Frontal cortex (tissue), 4 donors: Measurements from ENCODE around the gene AGBL2. TPM values are rescaled to one million over a fixed set of nuclear protein-coding genes. Genes with fewer than 3 reads are reported as not detected.
"Not testable (repeated sequence)": the region's sequence is repeated elsewhere in the genome, so short reads cannot be mapped to it uniquely, and the experiment has no call there.

Experiments used
- DNase-seq, 2 donors: peaks; one replicate each; pipeline ENCODE4 v3.0.0; 2012; ENCODE audit warnings: low spot score in 2 of 2
- FAIRE-seq: peaks from 2 replicates; lab custom pipeline; 2012; peaks lifted over from hg19 to GRCh38; lab: Jason Lieb, UNC
- total RNA-seq: library from RNA; depleted of rRNA; stranded (reverse); fragments of >200 nt; gene quantifications from one replicate; pipeline ENCODE4 v1.2.3, GENCODE V29; 2014
- donor health status: control.
- donor health status: control.
- donor health status: control.

AGBL2 gene, protein sequence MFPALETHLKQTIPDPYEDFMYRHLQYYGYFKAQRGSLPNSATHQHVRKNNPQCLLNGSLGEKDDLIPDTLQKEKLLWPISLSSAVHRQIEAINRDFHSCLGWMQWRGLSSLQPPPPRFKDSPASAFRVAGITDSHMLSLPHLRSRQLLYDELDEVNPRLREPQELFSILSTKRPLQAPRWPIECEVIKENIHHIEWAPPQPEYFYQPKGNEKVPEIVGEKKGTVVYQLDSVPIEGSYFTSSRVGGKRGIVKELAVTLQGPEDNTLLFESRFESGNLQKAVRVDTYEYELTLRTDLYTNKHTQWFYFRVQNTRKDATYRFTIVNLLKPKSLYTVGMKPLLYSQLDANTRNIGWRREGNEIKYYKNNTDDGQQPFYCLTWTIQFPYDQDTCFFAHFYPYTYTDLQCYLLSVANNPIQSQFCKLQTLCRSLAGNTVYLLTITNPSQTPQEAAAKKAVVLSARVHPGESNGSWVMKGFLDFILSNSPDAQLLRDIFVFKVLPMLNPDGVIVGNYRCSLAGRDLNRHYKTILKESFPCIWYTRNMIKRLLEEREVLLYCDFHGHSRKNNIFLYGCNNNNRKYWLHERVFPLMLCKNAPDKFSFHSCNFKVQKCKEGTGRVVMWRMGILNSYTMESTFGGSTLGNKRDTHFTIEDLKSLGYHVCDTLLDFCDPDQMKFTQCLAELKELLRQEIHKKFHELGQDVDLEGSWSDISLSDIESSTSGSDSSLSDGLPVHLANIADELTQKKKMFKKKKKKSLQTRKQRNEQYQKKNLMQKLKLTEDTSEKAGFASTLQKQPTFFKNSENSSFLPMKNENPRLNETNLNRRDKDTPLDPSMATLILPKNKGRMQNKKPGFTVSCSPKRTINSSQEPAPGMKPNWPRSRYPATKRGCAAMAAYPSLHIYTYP
- 0.41 TPM for total RNA-seq

- DNase-seq (peak; percentile 24 to 61), FAIRE-seq (no peak)
Measured at GRCh38 chr11:47715082-47715669, at the start of gene AGBL2. Gene AGBL2 (minus strand): TSS chr11:47715369. CDS start chr11:47714650, 719 bp downstream.

DNA sequence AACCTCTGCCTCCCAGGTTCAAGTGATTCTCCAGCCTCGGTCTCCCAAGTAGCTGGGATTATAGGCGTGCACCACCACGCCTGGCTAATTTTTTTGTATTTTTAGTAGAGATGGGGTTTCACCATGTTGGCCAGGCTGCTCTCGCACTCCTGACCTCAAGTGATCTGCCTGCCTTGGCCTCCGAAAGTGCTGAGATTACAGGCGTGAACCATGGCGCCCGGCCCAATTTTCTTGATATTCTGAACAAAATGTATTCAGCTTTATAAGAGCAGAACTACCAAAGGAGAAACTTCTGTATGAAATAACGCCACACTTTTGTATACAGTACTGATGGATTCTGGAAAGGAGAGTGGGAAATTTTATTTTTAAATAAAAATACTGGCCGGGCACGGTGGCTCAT lies 44.1 kb upstream of the AGBL2 start:
- not testable (repeated sequence) for DNase-seq, FAIRE-seq

GRCh38 chr11:47756208-47756607 lies 41.0 kb upstream of the AGBL2 start:
- FAIRE-seq, result no peak

DNA sequence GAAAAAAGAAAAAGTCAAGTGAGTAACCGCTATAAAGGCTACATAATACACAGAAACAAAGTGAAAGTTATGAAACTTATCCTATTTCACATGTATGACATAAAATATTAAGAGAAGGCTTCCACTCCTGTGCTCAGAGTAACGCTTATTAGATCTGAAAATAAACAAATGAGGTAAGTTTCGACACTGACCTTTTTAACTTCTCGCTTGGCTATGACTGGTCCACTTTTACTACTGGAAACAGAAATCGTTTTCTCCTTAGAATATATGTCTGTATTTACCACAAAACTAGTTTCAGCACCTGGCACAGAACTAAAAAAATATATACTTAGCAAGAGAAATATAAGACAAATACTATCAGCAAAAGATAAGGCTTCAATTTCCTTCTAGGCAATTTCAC lies 35.6 kb upstream of the AGBL2 start:
- DNase-seq (no peak), FAIRE-seq (no peak)

More at GRCh38 chr11:47756208-47756607, 41.0 kb upstream of the AGBL2 start:
- no peak for DNase-seq

- not testable (repeated sequence) for DNase-seq, FAIRE-seq
Measured at GRCh38 chr11:47742494-47742893, 27.3 kb upstream of the AGBL2 start.

DNA sequence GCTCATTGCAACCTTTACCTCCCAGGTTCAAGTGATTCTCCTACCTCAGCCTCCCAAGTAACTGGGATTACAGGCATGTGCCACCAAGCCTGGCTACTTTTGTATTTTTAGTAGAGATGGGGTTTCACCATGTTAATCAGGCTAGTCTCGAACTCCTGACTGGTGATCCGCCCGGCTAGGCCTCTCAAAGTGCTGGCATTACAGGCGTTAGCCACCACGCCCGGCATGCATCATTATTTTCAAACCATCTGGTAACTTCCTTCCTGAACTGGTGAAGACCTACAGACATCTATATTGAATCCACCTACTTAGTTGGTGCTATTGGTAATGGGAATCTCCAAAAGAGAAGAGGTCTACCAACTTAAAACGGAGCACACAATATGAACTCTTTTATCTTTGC lies 22.6 kb upstream of the AGBL2 start:
- not testable (repeated sequence) for DNase-seq, FAIRE-seq

DNA sequence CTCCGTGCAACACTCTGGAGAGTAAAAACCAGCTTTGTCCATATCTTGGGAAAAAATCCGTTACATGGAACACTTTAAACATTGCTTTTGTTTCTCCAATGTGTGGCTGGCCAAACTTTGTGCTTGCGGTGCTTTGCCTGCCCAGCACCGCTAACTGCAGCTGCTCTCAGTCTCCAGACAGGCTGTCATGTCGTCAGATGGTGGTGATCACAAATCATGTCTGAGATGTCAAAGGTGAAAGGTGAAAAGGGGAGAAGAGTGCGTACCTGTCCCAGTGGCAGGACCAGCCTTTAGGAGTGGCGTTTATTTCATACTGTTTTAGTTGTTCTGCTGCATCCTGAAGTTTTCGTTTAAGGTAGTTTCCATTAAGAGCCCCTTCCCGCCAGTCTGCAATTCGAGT lies 17.1 kb upstream of the AGBL2 start:
- DNase-seq, result no peak
- no peak for FAIRE-seq

DNA sequence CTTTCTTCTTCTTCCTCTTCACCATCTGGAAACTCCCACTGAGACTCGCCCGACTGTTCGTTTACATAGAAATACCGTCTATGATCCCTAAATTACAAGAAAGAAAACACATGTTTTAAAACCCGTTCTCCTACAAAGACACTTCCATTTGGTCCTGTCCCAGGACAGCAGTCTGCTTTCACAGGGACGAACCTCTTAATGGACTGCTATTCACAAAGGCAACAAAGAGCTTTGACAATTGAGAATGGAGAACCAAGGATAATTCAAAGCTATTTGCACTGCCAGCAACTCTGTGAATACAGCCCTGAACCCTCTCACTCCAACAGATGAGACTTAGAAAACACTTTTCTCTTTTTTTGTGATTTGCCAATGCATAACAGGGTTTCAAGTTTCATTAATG lies 16.3 kb upstream of the AGBL2 start:
- FAIRE-seq (no peak), DNase-seq (no peak)

DNA sequence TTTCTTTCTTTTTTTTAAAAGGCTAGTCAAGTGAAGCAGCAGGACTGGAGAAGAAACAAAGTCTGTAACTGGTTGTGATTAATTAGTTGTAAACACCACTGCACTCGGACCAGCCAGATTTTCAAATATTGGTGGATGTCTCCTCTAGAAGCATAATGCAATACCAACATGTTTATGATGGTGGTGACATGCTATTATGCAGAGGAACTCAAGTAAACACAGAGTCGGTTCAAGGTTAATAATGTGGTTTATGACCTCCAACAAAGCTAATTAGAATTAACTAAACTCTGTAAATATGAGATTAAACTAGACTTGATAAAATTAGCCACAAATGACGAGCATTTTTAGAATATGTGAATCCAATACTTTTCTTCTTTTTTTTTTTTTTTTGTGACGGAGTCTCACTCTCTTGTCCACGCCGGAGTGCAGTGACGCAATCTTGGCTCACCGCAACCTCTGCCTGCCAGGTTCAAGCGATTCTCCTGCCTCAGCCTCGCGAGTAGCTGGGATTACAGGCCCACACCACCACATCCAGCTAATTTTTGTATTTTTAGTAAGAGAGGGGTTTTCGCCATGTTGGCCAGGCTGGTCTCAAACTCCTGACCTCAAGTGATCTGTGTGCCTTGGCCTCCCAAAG lies 11.8 kb upstream of the AGBL2 start:
- DNase-seq, result no peak
- no peak for FAIRE-seq

GRCh38 chr11:47726118-47726442 lies 10.9 kb upstream of the AGBL2 start:
- DNase-seq, result no peak
- no peak for FAIRE-seq

DNA sequence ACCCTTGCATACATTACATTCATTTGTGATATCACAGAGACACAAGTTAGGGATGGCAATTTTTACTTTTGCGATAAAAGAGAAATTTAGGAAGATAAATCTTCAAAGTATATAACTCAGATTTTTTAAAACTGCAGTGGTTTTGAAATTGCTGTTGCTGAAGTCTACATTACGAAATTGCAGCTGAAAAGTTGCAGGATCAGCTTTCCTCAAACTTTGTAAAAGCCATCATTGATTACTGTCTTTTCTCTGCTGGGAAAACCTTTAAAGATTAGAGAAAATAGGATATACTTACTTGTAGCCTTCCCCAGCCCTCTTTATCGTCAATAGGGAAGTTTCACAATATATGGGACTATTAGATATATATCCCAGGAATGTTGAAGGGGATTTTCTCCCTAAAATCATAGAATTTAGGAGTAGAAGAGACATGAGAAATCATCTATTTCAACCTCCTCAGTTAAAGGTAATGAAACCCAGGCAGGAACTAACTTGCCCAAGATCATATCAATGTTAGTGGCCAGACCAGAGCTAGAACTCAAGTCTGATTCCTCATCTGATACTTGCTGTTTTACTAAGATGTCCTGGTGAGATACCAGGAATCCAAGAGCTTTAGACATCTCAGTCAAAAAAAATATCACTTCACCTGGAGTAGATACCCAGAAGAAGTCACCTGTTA lies 10.4 kb upstream of the AGBL2 start:
- FAIRE-seq (no peak), DNase-seq (no peak)

- FAIRE-seq (no peak), DNase-seq (no peak)
Measured at GRCh38 chr11:47724041-47724729, 9.0 kb upstream of the AGBL2 start.

DNA sequence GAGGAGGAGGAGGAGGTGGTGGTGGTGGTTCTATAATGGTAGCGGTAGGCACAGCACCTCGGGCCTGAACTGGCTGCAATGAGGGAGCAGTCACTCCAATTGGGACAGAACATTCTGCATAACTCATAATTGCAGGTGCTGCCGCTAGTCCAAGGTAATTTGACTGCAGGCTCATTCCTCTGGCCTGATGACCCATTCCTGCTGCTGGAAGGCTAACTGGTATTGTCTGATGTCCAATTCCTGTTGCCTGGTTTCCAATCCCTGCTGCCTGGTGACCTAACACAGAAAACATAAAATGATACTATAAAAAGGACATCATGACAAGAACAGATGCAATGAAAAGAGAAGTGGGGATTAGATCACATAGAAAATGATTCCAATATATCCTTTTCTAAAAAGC lies 7.9 kb upstream of the AGBL2 start:
- FAIRE-seq (no peak), DNase-seq (no peak)

- no peak for FAIRE-seq
- DNase-seq, result no peak
Measured at GRCh38 chr11:47720651-47721050, 5.5 kb upstream of the AGBL2 start.

DNA sequence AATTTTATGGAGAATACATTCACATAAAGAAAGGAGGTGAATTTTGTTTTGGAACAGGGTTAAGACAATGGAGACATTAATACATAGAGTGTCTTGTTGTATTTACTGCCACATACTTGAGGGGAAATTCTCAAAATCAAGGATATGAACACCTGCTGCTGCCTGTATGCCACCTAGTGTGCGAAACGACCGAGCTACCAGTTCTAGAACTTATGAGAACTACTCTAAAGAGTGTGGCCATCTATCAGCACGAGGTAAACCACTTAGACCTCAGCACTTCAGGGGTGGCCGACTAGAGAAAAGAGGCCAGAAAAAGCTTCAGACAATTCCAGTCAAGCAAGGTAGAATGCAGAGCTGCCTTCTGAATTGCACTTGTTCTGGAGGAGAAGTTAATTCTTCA lies 1.5 kb upstream of the AGBL2 start:
- DNase-seq (no peak), FAIRE-seq (no peak)

- no peak for DNase-seq
- no peak for FAIRE-seq
Measured at GRCh38 chr11:47714554-47715081, 551 bp downstream of the AGBL2 start.

DNA sequence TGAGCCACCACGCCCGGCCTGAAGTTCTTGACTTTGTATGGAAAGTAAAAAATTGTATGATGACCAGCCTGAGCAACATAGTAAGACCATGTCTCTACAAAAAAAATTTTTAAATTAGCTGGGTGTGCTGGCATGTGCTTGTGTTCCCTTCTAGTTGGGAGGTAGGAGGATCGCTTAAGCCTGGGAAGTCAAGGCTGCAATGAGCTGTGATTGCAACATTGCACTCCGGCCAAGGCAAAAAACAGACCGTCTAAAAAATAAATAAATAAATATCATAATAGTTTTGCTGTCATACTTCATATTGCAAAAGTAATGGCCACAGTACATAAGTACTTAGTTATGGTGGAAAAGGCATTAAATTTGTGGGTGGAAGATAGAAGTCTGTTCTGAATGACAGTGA lies 3.4 kb downstream of the AGBL2 start:
- DNase-seq, result no peak
- FAIRE-seq, result no peak

GRCh38 chr11:47711225-47711624 lies 3.9 kb downstream of the AGBL2 start:
- DNase-seq, result no peak
- no peak for FAIRE-seq

DNA sequence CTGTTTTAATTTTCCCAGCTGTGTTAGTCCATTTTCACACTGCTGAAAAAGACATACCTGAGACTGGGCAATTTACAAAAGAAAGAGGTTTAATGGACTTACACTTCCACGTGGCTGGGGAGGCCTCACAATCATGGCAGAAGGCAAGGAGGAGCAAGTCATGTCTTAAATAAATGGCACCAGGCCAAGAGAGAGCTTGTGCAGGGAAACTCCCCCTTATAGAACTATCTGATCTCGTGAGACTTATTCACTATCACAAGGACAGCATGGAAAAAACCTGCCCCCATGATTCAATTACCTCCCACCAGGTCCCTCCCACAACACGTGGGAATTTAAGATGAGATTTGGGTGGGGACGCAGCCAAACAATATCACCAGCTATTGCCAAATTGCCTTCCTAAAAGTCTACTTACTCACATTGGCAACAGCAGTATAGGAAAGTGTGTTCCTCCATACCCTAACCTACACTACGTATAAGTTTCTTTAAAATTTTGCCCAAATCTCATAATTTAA lies 7.8 kb downstream of the AGBL2 start:
- FAIRE-seq, result not testable (repeated sequence)

More for the DNA sequence above, 7.8 kb downstream of the AGBL2 start:
- not testable (repeated sequence) for DNase-seq
